Measurements from ENCODE around the gene SAMD11.

SAMD11 gene

DNA sequence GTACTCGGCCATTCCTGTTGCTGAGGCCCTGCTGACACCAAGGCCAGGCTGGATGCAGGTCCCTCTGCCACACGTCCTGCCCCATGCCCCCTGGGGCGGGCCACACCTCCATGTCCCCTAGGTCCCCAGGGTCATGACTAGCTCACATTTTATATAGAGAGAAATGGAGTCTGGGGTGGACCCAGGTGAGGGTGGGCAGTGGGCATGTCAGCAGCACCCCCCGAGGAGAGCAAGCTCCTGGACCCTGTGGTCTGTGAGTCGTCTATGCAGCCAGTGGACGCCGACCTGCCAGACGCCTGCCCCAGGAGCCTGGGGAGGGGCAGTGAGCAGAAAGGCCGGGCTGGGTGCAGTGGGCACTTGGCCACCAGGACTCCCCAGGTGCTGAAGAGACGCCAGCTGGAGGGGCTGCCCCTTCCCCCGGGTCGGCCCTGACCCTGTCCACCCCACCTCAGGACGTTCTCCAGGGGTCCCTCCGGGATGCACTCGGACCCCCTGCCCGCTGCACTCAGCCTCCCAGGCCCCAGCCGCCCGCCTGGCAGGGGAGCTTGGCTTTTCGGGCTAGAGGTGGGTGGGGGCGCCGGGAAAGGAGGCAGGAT lies 15.9 kb downstream of the SAMD11 start:
- TF ChIP-seq CTCF (IDR thresholded peaks at IDR 0.05; ENCODE audit: control extremely low read depth, extremely low read depth, low read depth, missing control alignments), result no peak
- ChIA-PET POLR2A (no interaction called here), CTCF (interaction anchor here (1.8 to 5.6 kb wide), 2 partner anchors 9 to 35 kb away, joined by 4 to 34 read pairs; no protein-coding TSS in a partner anchor)
- no peak for DNase-seq (ENCODE audit: extremely low spot score)

DNA sequence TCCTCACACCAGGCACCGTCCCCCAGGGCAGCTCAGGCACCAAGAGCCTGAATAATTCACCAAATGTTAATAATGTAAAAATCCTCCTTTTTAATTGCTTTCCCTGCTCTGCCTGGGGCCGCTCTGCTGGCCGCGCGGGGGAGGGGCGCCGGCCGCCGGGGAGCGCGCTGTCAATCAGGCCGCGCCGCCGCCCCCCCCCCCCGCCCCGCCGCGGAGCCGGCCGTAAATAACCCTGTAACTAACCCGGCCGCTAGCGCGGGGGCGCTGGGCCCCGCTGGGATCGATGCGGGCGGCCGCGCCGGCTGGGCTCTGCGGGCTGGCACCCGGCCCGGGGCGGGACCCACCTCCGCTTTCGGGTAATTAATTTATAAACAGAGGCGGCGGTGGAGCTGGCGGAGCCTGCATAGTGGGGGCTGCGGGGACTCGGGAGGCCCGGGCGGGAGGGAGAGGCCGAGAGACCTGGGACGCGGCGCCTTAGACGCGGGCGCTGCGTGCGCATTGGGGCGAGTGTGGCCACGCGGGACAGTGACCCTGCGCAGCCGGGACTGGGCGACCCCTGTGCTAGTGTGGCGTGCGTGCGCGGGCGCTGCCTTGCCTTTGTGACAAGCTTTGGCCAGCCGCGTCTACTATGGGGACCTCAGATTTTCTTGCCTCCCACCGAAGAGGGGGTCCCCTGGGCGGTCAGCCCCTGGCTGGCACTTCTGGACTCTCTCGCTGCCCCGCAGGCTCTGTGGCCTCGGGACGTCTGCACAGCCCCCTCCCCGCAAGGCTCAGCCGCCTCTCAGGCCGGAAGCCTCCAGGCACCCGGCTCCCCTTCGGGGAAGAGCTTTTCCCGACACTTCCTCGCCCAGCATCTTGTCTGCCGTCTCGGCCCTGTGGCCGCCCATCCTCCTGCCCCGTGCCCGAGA lies 16.6 kb downstream of the SAMD11 start:
- ChIA-PET POLR2A (no interaction called here), CTCF (interaction anchor here (1.0 to 5.6 kb wide), 4 partner anchors 10 to 43 kb away, joined by 3 to 34 read pairs (median 4); no protein-coding TSS in a partner anchor)
- TF ChIP-seq CTCF (IDR thresholded peaks at IDR 0.05; ENCODE audit: control extremely low read depth, extremely low read depth, low read depth, missing control alignments), result no peak
- DNase-seq (ENCODE audit: extremely low spot score), result peak; percentile 68

- ChIA-PET CTCF (interaction anchor here (1.0 to 5.6 kb wide), 3 partner anchors 26 to 43 kb away, joined by 3 to 34 read pairs (median 3); no protein-coding TSS in a partner anchor), POLR2A (no interaction called here)
- TF ChIP-seq CTCF (IDR thresholded peaks at IDR 0.05; ENCODE audit: control extremely low read depth, extremely low read depth, low read depth, missing control alignments), result no peak
- no peak for DNase-seq (ENCODE audit: extremely low spot score)
Measured at GRCh38 chr1:941015-941587, 17.4 kb downstream of the SAMD11 start.

DNA sequence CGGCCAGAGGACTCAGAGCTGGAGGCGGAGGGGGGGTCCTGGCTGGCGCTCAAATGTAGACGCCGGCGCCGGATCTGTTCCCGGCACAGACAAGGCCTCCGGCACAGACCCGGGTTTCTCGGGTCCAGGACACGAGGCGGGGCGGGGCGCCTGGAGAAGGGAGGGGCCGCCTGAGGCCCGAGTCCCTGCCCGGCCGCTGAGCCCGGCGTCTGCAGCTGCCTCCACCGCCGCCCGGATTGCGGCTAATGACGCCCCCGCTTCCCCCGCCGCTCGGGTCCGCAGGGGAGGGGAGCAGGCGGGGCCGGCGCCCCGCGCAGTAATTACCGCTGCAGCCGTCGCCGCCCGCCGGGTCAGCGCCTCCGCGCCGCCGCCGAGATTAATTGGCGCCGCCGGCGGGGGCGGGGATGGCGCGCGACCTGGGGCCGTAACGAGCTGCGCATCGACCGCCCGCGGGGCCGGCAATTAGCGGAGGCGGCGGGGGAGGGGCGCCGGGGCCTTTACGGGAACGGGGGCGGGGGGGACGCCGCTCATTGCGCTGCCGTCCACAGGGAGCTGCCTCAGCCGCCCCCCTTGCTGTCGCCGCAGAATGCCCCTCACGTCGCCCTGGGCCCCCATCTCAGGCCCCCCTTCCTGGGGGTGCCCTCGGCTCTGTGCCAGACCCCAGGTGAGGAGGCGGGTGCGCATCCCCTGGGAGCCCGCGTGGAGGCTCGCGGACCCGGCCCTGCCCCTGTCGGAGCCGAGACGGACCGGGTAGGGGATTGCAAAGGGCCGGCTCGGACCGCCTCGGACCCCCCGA lies 18.1 kb downstream of the SAMD11 start:
- ChIA-PET CTCF (interaction anchor here (1.6 to 5.6 kb wide), 2 partner anchors 36 to 37 kb away, joined by 4 to 34 read pairs; no protein-coding TSS in a partner anchor), POLR2A (no interaction called here)
- DNase-seq (ENCODE audit: extremely low spot score), result peak; percentile 61
- TF ChIP-seq CTCF (IDR thresholded peaks at IDR 0.05; ENCODE audit: control extremely low read depth, extremely low read depth, low read depth, missing control alignments), result no peak

GRCh38 chr1:942411-942821 lies 18.7 kb downstream of the SAMD11 start:
- CTCF ChIA-PET, result interaction anchor here (1.6 kb wide), 1 partner anchor 36 kb away, joined by 4 read pairs; no protein-coding TSS in a partner anchor
- POLR2A ChIA-PET, result no interaction called here
- no peak for DNase-seq (ENCODE audit: extremely low spot score)
- TF ChIP-seq CTCF (IDR thresholded peaks at IDR 0.05; ENCODE audit: control extremely low read depth, extremely low read depth, low read depth, missing control alignments), result no peak
